Measurements from ENCODE around the gene USP44. TPM values are rescaled to one million over a fixed set of nuclear protein-coding genes. Genes with fewer than 3 reads are reported as not detected.
A peak's percentile ranks its signal among the peaks of the same experiment; 100 is the strongest.

The USP44 gene
- total RNA-seq, 1 donor from 2014 or later = 0.49 TPM

DNA sequence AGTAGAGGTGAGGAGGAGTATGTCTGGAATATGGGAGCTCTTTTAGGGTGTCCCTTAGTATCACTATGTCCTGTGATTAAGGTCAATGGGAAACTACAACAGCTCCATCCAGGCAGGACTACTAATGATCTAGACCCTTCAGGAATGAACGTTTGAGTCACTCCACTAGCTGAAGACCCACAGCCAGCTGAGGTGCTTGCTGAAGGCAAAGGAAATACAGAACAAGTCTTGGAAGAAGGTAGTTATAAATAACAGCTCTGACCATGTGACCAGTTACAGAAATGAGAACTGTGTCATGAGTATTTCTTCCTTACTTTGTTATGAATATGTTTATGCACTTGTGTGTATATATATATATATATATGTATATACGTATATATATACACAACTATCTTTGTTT lies 40.5 kb upstream of the USP44 start:
- intact Hi-C loops (cut with DNase I) = no loop called here
- H3K27ac ChIP-seq = no peak overlapping the region
- DNase-seq (ENCODE audit: extremely low spot score in 2 of 2) = no peak
- H3K27me3 ChIP-seq = no peaks in the 10 kb centered on the region
- no peak overlapping the region for H3K4me3 ChIP-seq
- TF ChIP-seq POLR2AphosphoS5 (IDR thresholded peaks at IDR 0.05; ENCODE audit: insufficient read depth in 1 of 2, low read depth in 1 of 2) (no peak), POLR2A (IDR thresholded peaks at IDR 0.05) (no peak)
- TF ChIP-seq, protein P1, sequence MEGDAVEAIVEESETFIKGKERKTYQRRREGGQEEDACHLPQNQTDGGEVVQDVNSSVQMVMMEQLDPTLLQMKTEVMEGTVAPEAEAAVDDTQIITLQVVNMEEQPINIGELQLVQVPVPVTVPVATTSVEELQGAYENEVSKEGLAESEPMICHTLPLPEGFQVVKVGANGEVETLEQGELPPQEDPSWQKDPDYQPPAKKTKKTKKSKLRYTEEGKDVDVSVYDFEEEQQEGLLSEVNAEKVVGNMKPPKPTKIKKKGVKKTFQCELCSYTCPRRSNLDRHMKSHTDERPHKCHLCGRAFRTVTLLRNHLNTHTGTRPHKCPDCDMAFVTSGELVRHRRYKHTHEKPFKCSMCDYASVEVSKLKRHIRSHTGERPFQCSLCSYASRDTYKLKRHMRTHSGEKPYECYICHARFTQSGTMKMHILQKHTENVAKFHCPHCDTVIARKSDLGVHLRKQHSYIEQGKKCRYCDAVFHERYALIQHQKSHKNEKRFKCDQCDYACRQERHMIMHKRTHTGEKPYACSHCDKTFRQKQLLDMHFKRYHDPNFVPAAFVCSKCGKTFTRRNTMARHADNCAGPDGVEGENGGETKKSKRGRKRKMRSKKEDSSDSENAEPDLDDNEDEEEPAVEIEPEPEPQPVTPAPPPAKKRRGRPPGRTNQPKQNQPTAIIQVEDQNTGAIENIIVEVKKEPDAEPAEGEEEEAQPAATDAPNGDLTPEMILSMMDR (IDR thresholded peaks at IDR 0.05) = no peak
- H3K9me3 ChIP-seq = no peaks in the 10 kb centered on the region
- no peaks in the 10 kb centered on the region for H3K36me3 ChIP-seq
- no peaks in the 10 kb centered on the region for H3K4me1 ChIP-seq

DNA sequence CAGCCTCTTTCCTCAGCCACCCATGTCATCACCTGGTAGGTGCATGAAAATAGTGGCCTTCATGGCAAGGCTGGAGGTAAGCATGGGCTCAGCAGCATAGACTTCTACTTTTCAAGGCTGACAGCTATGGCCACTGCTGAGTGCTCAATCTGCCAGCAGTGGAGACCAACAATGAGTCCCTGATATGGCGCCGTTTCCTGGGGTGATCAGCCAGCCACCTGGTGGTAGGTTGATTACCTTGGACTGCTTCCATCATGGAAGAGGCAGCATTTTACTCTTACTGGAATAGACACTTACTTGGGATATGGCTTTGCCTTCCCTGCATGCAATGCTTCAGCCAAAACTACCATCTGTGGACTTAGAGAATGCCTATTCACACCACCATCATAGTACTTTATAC lies 39.5 kb upstream of the USP44 start:
- intact Hi-C loops (cut with DNase I) = no loop called here
- H3K4me1 ChIP-seq = no peaks in the 10 kb centered on the region
- no peaks in the 10 kb centered on the region for H3K9me3 ChIP-seq
- DNase-seq (ENCODE audit: extremely low spot score in 2 of 2) = no peak
- H3K27ac ChIP-seq = no peak overlapping the region
- H3K36me3 ChIP-seq = no peaks in the 10 kb centered on the region
- TF ChIP-seq POLR2A (IDR thresholded peaks at IDR 0.05) (no peak), POLR2AphosphoS5 (IDR thresholded peaks at IDR 0.05; ENCODE audit: insufficient read depth in 1 of 2, low read depth in 1 of 2) (no peak)
- TF ChIP-seq, protein P1 (IDR thresholded peaks at IDR 0.05) = no peak
- no peak overlapping the region for H3K4me3 ChIP-seq
- no peaks in the 10 kb centered on the region for H3K27me3 ChIP-seq

DNA sequence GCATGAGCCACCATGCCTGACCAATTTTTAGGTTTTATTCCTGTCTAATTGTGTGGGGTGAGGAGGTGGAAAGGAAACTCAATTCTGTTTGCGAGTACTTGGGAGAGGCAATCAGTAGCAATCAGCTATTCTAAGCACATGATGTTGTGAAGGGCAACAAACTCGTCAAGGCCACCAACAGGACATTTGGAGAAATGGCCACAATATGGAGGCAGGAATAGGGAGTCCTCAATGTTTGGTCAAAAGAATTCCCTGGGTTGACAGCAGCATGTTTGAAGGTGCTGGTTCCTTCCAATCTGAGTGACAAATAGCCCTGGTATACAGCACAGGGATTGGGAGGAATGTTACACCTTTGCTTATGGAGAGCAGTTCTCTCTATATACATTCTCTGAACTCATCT lies 32.7 kb upstream of the USP44 start:
- Histone ChIP-seq H3K9me3 (no peaks in the 10 kb centered on the region), H3K36me3 (no peaks in the 10 kb centered on the region), H3K4me3 (no peak overlapping the region), H3K27me3 (no peaks in the 10 kb centered on the region), H3K4me1 (no peaks in the 10 kb centered on the region), H3K27ac (no peak overlapping the region)
- TF ChIP-seq POLR2A (IDR thresholded peaks at IDR 0.05) (no peak), POLR2AphosphoS5 (IDR thresholded peaks at IDR 0.05; ENCODE audit: insufficient read depth in 1 of 2, low read depth in 1 of 2) (no peak)
- TF ChIP-seq, protein P1 (IDR thresholded peaks at IDR 0.05) = no peak
- intact Hi-C loops (cut with DNase I) = loop anchor here (5.0 kb wide), 1 partner anchor 233 kb away; no protein-coding TSS in a partner anchor
- DNase-seq (ENCODE audit: extremely low spot score in 2 of 2) = no peak

DNA sequence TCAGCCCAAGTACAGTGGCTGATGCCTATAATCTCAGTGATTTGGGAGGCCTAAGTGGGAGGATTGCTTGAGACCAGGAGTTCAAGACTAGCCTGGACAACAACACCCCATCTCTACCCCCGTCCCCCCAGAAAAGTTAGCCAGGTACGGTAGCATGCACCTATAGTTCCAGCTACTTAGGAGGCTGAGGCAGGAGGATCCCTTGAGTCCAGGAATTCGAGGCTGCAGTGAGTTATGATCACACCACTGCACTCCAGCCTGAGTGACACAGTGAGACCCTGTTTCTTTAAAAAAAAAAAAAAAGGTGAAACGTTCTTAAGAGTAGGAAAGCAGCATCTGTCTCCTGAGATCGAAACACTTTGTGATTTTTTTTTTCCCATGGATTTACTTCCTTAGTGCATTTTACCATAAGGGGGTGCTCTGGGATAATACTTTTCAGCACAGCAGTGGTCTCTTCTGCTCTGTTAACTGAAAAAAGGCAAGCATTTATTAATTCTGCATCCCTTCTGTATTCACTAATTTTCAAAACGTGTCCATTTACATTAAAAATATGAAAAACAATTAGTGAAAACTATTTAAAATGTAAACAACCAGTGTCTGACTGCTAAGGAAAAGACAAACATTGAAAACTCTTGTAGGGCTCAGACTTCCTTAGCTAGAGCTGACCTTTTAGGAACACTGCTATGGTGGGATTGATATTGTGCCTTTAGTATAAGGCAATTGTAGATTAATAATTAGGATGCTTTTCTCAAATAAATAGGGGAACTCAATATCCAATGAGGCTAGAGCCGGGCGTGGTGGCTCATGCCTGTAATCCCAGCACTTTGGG lies 31.2 kb upstream of the USP44 start:
- no peak overlapping the region for H3K4me3 ChIP-seq
- no peaks in the 10 kb centered on the region for H3K4me1 ChIP-seq
- no peaks in the 10 kb centered on the region for H3K27me3 ChIP-seq
- no peaks in the 10 kb centered on the region for H3K9me3 ChIP-seq
- no peaks in the 10 kb centered on the region for H3K36me3 ChIP-seq
- TF ChIP-seq, protein P1 (IDR thresholded peaks at IDR 0.05) = peak in 2 of 3 experiments; percentile 23 to 31
- no peak for TF ChIP-seq POLR2AphosphoS5 (IDR thresholded peaks at IDR 0.05; ENCODE audit: insufficient read depth in 1 of 2, low read depth in 1 of 2)
- DNase-seq (ENCODE audit: extremely low spot score in 2 of 2) = no peak
- intact Hi-C loops (cut with DNase I) = loop anchor here (5.0 kb wide), 1 partner anchor 235 kb away; no protein-coding TSS in a partner anchor
- H3K27ac ChIP-seq = no peak overlapping the region

DNA sequence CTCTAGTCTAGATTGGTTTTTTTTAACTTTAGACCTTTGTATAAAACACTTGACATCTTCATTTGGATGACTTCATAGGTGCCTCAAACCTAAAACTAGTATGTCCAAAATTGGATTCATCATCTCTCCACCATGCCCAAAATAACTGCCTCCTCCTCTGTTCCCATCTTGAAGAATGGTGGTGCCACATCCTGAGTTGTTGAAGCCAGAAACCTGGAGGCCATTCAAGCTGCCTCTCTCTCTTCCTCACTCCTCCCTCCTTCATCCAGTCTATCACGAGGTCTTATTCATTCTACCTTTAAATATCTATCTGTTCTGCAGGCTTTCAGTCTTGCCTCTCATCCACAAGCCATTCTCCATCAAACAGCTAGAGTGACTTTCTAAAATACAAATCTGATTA lies 26.5 kb upstream of the USP44 start:
- DNase-seq (ENCODE audit: extremely low spot score in 2 of 2) = no peak
- no peak overlapping the region for H3K4me3 ChIP-seq
- H3K4me1 ChIP-seq = no peaks in the 10 kb centered on the region
- no peaks in the 10 kb centered on the region for H3K9me3 ChIP-seq
- no peaks in the 10 kb centered on the region for H3K36me3 ChIP-seq
- TF ChIP-seq, protein P1 (IDR thresholded peaks at IDR 0.05) = no peak
- TF ChIP-seq POLR2A (IDR thresholded peaks at IDR 0.05) = no peak
- no peak for TF ChIP-seq POLR2AphosphoS5 (IDR thresholded peaks at IDR 0.05; ENCODE audit: insufficient read depth in 1 of 2, low read depth in 1 of 2)
- H3K27me3 ChIP-seq = no peaks in the 10 kb centered on the region
- intact Hi-C loops (cut with DNase I) = no loop called here
- H3K27ac ChIP-seq = no peak overlapping the region

Data from vagina (tissue), 2 donors.